ENCODE measurements around the gene G0S2. TPM values are rescaled to one million over a fixed set of nuclear protein-coding genes. Genes with fewer than 3 reads are reported as not detected.

Gene G0S2
- total RNA-seq, 2 experiments from 2014 or later = 9.4 to 10.3 TPM

- POLR2A ChIA-PET = no interaction called here
- CTCF ChIA-PET = interaction anchor here (0.5 to 1.0 kb wide), 3 partner anchors 21 to 128 kb away, joined by 3 to 6 read pairs (median 4); partner anchors contain the start of gene LAMB3
Measured at GRCh38 chr1:209705033-209705598, 29.9 kb downstream of the G0S2 start.

GRCh38 chr1:209706622-209707021 lies 31.4 kb downstream of the G0S2 start:
- CTCF ChIA-PET = no interaction called here
- POLR2A ChIA-PET = no interaction called here

GRCh38 chr1:209707308-209707707 lies 32.1 kb downstream of the G0S2 start:
- ChIA-PET POLR2A (no interaction called here), CTCF (interaction anchor here (0.7 kb wide), 1 partner anchor 505 kb away, joined by 3 read pairs; no protein-coding TSS in a partner anchor)

DNA sequence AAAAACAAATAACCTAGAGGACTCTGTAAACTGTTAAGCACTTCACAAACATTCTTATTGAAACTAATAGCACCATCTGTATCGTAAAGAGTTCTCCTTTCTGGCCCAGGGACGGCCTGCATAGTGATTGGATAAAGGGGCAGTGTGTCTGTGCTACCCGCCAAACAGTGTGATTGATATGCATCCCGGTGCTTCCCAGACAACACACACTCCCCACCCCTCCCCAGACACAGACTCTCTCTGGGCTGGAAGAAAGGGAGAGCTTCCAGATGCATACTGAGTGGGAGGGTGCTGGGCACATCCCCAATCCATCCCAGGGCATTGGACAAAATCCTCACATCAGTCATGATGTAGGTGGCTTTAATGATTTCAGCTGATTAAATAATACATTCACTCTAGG lies 33.1 kb downstream of the G0S2 start:
- ChIA-PET POLR2A (no interaction called here), CTCF (interaction anchor here (1.2 kb wide), 1 partner anchor 14 kb away, joined by 3 read pairs; no protein-coding TSS in a partner anchor)

DNA sequence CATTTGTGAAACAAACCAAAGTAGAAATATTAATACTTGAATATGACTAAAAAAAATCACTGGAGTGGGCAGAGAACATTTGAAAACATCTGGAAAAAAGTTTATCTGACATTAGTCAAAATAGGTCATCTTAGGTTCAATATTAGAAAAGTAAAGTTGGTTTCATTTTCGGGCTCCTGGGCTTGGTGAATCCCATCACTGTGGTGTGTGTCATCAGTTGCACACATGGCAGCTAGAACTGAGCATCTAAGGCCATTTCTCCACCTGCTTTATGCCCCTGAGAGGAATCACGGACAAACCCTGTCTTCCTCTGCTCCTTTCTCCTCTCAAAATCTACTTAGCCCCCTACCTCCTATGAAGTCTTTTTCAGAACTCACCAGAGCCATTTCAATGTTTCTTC lies 34.9 kb downstream of the G0S2 start:
- ChIA-PET CTCF (no interaction called here), POLR2A (no interaction called here)

DNA sequence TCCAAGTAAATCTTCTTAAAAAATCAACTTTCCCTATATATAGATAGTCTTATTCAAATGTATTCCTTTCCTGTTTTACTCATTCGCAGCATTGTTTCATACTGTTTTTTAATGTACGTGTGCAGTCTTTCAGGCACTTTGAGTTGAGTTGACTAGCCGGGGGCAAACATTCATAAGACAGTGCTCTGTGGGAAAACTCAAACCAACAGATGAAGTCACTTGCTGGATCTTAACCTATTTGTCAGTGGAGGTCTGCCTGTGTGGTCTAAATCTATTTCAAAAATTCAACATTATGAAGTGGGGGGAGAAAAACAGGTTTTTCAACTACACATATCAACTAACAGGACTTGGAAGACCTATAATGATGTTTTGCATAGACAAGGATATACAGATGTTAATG lies 35.6 kb downstream of the G0S2 start:
- POLR2A ChIA-PET = no interaction called here
- CTCF ChIA-PET = no interaction called here

DNA sequence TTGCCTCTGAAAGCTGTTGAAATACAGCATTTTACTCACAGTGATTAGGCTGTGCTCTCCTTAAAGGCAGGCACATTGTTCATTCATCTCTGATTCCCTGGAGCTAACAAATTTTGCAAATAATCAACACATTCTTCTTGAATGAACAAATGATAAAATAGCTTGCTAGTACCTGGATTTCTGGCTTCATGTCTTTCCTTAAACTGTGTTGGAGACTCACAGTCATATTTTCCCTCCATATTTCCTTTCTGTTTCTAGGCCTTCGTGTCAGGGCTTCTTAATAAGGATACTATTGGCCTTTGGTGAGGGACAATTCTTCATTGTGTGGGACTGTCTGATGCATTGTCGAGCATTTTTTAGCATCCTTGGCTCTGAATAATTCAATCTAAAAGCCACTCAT lies 39.1 kb downstream of the G0S2 start:
- CTCF ChIA-PET = no interaction called here
- POLR2A ChIA-PET = no interaction called here

DNA sequence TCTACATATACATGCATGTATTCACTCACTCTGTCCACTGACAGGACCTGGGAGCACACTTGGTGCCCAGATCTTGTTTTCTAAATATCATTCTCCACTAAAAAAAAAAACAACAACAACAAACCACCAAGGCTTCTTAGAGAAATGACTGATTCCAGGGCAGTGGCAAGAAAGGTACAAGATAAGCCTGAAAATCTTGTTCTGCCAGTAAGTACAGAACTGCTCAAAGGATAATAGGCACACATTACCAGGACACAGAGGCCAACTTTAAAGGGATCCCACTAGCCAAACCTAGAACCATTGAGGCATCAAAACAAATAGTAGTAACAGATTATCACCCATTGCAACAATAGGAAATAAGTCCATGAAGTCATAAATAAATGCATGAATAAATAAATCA lies 40.1 kb downstream of the G0S2 start:
- CTCF ChIA-PET = no interaction called here
- POLR2A ChIA-PET = no interaction called here

- POLR2A ChIA-PET = no interaction called here
- CTCF ChIA-PET = no interaction called here
Measured at GRCh38 chr1:209717818-209718217, 42.6 kb downstream of the G0S2 start.

- CTCF ChIA-PET = no interaction called here
- POLR2A ChIA-PET = no interaction called here
Measured at GRCh38 chr1:209720326-209720725, 45.1 kb downstream of the G0S2 start.

DNA sequence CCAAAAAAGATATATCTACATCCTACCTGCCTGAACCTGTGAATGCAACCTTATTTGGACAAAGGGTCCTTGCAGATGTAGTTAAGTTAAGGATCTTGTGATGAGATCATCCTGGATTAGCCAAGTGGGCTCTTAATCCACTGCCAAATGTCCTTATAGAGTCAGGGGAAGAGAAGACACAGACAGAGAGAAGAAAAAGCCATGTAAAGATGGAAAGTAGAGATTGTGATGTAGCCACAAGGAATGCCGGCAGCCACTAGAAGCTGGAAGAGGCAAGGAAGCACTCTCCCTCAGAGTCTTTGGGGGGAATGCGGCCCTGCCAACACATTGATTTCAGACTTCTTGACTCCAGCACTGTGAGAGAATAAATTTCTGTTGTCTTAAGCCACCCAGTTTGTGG lies 45.6 kb downstream of the G0S2 start:
- ChIA-PET CTCF (interaction anchor here (0.6 kb wide), 1 partner anchor 58 kb away, joined by 5 read pairs; no protein-coding TSS in a partner anchor), POLR2A (no interaction called here)

- POLR2A ChIA-PET = no interaction called here
- CTCF ChIA-PET = interaction anchor here (0.6 to 0.7 kb wide), 2 partner anchors 59 to 92 kb away, joined by 4 to 5 read pairs; no protein-coding TSS in a partner anchor
Measured at GRCh38 chr1:209721323-209721722, 46.1 kb downstream of the G0S2 start.

GRCh38 chr1:209723265-209723664 lies 48.1 kb downstream of the G0S2 start:
- CTCF ChIA-PET = no interaction called here
- POLR2A ChIA-PET = interaction anchor here (1.4 kb wide), 1 partner anchor 13 kb away, joined by 4 read pairs; no protein-coding TSS in a partner anchor

GRCh38 chr1:209723756-209724693 lies 48.8 kb downstream of the G0S2 start:
- CTCF ChIA-PET = interaction anchor here (2.1 to 3.3 kb wide), 2 partner anchors 12 to 27 kb away, joined by 8 to 14 read pairs; no protein-coding TSS in a partner anchor
- POLR2A ChIA-PET = interaction anchor here (1.1 to 1.4 kb wide), 2 partner anchors 12 to 32 kb away, joined by 3 to 4 read pairs; partner anchors contain the start of gene TRAF3IP3

Other genes starting within 250 kb of the G0S2 start
- gene CAMK1G, start 91.7 kb upstream of the G0S2 start, total RNA-seq = not detected
- gene LAMB3, start 23.0 kb upstream of the G0S2 start, total RNA-seq = 1 to 10 TPM; 2.4 to 2.7 TPM
- gene HSD11B1, start 29.4 kb downstream of the G0S2 start, total RNA-seq = 1 to 10 TPM; 1.3 to 1.7 TPM
- gene TRAF3IP3, start 80.6 kb downstream of the G0S2 start, total RNA-seq = 100 to 1,000 TPM; 196 to 197 TPM
- 1 to 10 TPM; 2.1 to 2.2 TPM for gene C1orf74, start 109.1 kb downstream of the G0S2 start, total RNA-seq
- gene IRF6, start 130.7 kb downstream of the G0S2 start, total RNA-seq = 1 to 10 TPM in 1 of 2 experiments, under 1 TPM in 1; 0.86 to 1.1 TPM
- gene UTP25, start 152.6 kb downstream of the G0S2 start, total RNA-seq = 10 to 100 TPM; 14.8 to 15.3 TPM

All from activated CD8-positive, alpha-beta memory T cell treated with anti-CD3 and anti-CD28 coated beads for 36 hours (primary cell).